IPS-20b (cell line): Measurements from ENCODE around the gene STKLD1.
A peak's percentile ranks its signal among the peaks of the same experiment; 100 is the strongest.

Experiments
- H3K27ac ChIP-seq: one replicate; pipeline ENCODE4 v1.5.1; 2013; ENCODE audit warnings: low read length
- H3K27me3 ChIP-seq: 2 replicates; pipeline ENCODE4 v1.6.1; 2013; ENCODE audit warnings: mild to moderate bottlenecking, low read length, inconsistent platforms; ENCODE audit not compliant: insufficient read depth
- H3K36me3 ChIP-seq: 2 replicates; pipeline ENCODE4 v1.6.1; 2013; ENCODE audit warnings: low read depth, mild to moderate bottlenecking, inconsistent platforms, low read length, moderate library complexity; ENCODE audit not compliant: insufficient read depth
- H3K4me1 ChIP-seq: 2 replicates; pipeline ENCODE4 v1.6.1; 2013; ENCODE audit warnings: mild to moderate bottlenecking, control low read depth, inconsistent platforms, low read length, moderate library complexity; ENCODE audit not compliant: insufficient read depth
- H3K4me3 ChIP-seq: 2 replicates; pipeline ENCODE4 v1.5.1; 2013; ENCODE audit warnings: mild to moderate bottlenecking, low read length, inconsistent platforms
- H3K9ac ChIP-seq: 2 replicates; pipeline ENCODE4 v1.6.1; 2013; ENCODE audit warnings: low read depth, mild to moderate bottlenecking, inconsistent platforms, low read length, moderate library complexity
- H3K9me3 ChIP-seq: 2 replicates; pipeline ENCODE4 v1.6.1; 2013; ENCODE audit warnings: mild to moderate bottlenecking, low read depth, low read length, inconsistent platforms; ENCODE audit not compliant: insufficient read depth

The STKLD1 gene

DNA sequence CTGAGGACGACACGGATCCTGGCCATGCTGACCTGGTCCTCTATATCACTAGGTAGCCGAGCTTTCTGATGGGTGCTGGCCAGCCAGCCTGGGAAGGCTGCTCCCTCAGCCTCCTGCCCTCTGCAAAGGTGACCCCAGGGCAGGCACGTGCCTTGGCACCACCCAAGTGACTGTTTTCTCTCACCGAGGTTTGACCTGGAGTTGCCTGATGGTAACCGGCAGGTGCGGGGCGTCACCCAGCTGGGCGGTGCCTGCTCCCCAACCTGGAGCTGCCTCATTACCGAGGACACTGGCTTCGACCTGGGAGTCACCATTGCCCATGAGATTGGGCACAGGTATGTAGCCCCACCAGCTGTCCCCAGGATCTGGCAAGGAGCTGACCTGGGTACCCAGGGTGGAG, 49.8 kb downstream of the STKLD1 start:
- Histone ChIP-seq H3K4me1 (peaks cover 4% of the 10 kb centered on the region; the same call in 1 of the 2 replicates), H3K27ac (no peak overlapping the region), H3K9me3 (no peaks in the 10 kb centered on the region; the same call in 1 of the 2 replicates), H3K4me3 (no peak overlapping the region), H3K36me3 (no peaks in the 10 kb centered on the region), H3K9ac (no peak overlapping the region), H3K27me3 (peaks cover 22% of the 10 kb centered on the region)

DNA sequence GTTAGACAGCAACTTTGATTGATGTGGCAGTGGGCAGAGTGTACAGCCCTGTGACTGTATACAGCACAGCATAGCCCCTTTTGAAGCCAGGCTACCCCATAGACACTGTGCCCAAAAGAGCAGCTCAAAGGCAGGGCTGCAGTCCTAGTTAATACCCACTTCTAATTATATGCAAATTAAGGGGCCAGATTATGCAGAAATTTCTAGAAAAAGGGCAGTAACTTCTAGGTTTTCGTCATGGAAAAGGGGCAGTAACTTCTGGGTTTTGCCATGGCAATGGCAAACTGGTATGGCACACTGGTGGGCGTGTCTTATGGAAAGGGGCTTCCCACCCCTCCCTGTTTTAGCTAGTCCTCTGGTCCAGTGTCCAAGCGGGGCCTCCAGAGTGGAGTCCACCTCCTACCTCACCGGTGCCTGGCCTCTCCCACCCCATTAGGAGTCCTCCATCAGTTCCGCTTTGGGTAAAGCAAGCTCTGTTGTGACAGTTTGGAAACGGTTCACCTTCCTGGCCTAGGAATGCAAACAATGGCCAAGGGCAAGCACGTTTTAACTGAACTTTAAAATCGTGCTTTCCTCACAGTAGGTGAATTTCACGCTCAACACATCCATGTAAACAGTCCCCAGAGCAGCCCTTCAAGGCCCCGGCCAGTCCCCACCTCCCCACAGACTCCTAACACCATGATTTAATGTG, 51.6 kb downstream of the STKLD1 start:
- Histone ChIP-seq H3K27me3 (peaks cover 22% of the 10 kb centered on the region), H3K4me3 (peak overlapping the region; percentile 59), H3K27ac (no peak overlapping the region), H3K9me3 (no peaks in the 10 kb centered on the region; the same call in 1 of the 2 replicates), H3K4me1 (no peaks in the 10 kb centered on the region), H3K36me3 (no peaks in the 10 kb centered on the region), H3K9ac (peak overlapping the region; percentile 32; the same call in 1 of the 2 replicates)

DNA sequence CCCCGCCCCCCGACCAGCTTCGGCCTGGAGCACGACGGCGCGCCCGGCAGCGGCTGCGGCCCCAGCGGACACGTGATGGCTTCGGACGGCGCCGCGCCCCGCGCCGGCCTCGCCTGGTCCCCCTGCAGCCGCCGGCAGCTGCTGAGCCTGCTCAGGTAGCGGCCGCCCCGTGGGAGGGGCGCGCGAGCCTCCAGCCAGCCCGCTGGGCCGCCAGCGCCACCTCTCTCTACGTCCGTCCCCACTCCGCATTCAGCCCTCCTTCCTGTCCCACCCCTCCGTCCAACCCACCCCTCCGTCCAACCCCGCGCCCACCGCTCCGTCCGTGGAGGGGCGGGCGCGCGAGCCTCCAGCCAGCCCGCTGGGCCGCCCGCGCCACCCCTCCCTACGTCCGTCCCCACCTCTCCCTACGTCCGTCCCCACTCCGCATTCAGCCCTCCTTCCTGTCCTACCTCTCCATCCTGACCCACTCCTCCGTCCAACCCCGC, 52.5 kb downstream of the STKLD1 start:
- Histone ChIP-seq H3K36me3 (no peaks in the 10 kb centered on the region), H3K27me3 (peaks cover 22% of the 10 kb centered on the region), H3K4me1 (no peaks in the 10 kb centered on the region), H3K4me3 (peak overlapping the region; percentile 57; the same call in 1 of the 2 replicates), H3K9ac (no peak overlapping the region), H3K9me3 (no peaks in the 10 kb centered on the region; the same call in 1 of the 2 replicates), H3K27ac (no peak overlapping the region)

DNA sequence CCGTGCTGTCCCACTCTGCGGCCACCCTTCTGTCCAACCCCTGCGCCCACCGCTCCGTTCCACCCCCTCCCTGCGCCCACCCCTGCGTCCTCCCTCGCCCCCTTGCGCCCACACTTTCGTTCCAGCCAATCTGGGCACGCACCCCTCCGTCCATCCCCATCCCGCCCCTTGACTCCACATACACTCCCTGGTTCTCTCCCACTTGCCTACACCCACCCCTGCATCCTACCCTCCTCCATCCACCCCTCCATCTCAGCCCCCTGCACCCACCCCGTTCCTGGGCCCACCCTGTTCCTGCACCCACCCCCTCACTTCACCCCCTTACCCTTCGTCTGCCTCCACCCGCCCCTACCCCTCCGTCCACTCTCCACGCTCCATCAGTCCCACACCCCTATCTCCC, 53.0 kb downstream of the STKLD1 start:
- no peaks in the 10 kb centered on the region for H3K36me3 ChIP-seq
- H3K4me3 ChIP-seq = peak overlapping the region; percentile 60; the same call in 1 of the 2 replicates
- no peaks in the 10 kb centered on the region; the same call in 1 of the 2 replicates for H3K9me3 ChIP-seq

DNA sequence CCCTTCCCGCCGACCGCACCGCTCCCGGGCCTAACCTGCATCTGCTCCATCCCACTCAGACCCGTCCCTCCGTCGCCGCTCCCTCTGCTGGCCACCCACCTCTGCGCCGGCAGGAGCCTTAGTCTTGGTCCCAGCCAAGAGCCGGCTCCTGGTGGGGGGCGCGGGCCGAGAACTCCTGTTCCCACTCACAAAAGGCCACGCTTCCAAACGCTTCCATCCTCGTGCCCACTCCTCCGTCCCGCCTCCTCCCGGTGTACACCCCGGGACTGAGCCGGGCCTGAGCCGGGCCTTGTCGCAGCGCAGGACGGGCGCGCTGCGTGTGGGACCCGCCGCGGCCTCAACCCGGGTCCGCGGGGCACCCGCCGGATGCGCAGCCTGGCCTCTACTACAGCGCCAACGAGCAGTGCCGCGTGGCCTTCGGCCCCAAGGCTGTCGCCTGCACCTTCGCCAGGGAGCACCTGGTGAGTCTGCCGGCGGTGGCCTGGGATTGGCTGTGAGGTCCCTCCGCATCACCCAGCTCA, 53.5 kb downstream of the STKLD1 start:
- Histone ChIP-seq H3K36me3 (no peaks in the 10 kb centered on the region), H3K4me1 (no peaks in the 10 kb centered on the region), H3K9me3 (no peaks in the 10 kb centered on the region; the same call in 1 of the 2 replicates), H3K27ac (no peak overlapping the region), H3K9ac (no peak overlapping the region), H3K27me3 (peaks cover 22% of the 10 kb centered on the region), H3K4me3 (peak overlapping the region; percentile 60; the same call in 1 of the 2 replicates)

More for the DNA sequence above, 53.0 kb downstream of the STKLD1 start:
- Histone ChIP-seq H3K4me1 (no peaks in the 10 kb centered on the region), H3K27me3 (peaks cover 22% of the 10 kb centered on the region), H3K9ac (no peak overlapping the region), H3K27ac (no peak overlapping the region)

DNA sequence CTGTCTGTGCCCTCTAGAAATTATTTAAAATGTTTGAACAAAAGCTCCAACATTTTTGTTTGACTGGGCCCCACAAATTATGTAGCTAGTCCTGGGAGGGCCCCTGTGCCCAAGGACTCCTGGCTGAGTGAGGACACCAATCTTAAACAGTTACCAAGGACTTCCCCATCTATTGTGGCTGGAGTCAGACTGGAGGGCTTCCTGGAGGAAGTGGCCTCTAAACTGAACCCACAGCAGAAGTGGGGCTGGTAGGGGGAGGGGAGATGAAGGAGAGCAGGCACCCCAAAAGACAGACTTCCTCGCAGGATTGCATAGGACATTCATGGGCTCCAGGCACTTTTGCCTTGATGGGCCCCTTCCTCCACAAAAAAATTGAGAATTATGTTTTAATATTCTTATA, 54.1 kb downstream of the STKLD1 start:
- Histone ChIP-seq H3K9ac (no peak overlapping the region), H3K27ac (no peak overlapping the region), H3K4me1 (no peaks in the 10 kb centered on the region), H3K4me3 (peak overlapping the region; percentile 60; the same call in 1 of the 2 replicates), H3K36me3 (no peaks in the 10 kb centered on the region), H3K27me3 (peaks cover 22% of the 10 kb centered on the region), H3K9me3 (no peaks in the 10 kb centered on the region; the same call in 1 of the 2 replicates)

DNA sequence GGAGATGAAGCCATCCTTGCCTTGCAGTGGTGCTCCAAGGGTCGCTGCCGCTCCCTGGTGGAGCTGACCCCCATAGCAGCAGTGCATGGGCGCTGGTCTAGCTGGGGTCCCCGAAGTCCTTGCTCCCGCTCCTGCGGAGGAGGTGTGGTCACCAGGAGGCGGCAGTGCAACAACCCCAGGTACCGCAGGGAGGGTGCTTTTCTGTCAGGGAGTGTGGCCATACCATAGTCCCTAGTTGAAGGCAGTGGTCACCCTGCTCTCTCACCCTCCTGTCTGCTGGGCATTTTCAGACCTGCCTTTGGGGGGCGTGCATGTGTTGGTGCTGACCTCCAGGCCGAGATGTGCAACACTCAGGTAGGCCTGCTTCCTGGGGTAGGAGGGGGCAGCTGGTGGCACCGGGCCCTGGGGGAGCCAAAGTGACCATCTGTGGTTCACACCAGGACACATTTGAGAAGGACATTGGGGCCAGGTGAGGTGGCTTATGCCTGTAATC, 57.2 kb downstream of the STKLD1 start:
- H3K9ac ChIP-seq = no peak overlapping the region
- no peaks in the 10 kb centered on the region for H3K36me3 ChIP-seq
- H3K4me3 ChIP-seq = no peak overlapping the region
- H3K27me3 ChIP-seq = peaks cover 10% of the 10 kb centered on the region; the same call in 1 of the 2 replicates
- H3K9me3 ChIP-seq = no peaks in the 10 kb centered on the region
- no peak overlapping the region for H3K27ac ChIP-seq
- no peaks in the 10 kb centered on the region for H3K4me1 ChIP-seq

DNA sequence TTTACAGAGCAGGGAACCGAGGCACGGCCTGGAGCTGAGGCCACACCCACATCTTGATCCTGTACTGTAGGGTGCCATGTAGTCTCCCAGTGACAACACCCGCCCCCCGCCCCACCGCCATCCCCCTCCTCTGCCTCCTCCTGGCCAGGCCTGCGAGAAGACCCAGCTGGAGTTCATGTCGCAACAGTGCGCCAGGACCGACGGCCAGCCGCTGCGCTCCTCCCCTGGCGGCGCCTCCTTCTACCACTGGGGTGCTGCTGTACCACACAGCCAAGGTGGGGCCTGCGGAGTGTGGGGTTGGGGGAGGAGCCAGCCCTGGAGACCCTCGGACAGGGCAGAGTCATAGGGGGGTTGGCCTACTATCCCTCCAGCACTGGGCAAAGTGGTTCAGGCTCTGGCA, 60.5 kb downstream of the STKLD1 start:
- H3K4me3 ChIP-seq = no peak overlapping the region
- no peaks in the 10 kb centered on the region for H3K9me3 ChIP-seq
- no peaks in the 10 kb centered on the region for H3K27me3 ChIP-seq
- no peaks in the 10 kb centered on the region for H3K36me3 ChIP-seq
- H3K9ac ChIP-seq = no peak overlapping the region
- H3K4me1 ChIP-seq = no peaks in the 10 kb centered on the region
- no peak overlapping the region for H3K27ac ChIP-seq

DNA sequence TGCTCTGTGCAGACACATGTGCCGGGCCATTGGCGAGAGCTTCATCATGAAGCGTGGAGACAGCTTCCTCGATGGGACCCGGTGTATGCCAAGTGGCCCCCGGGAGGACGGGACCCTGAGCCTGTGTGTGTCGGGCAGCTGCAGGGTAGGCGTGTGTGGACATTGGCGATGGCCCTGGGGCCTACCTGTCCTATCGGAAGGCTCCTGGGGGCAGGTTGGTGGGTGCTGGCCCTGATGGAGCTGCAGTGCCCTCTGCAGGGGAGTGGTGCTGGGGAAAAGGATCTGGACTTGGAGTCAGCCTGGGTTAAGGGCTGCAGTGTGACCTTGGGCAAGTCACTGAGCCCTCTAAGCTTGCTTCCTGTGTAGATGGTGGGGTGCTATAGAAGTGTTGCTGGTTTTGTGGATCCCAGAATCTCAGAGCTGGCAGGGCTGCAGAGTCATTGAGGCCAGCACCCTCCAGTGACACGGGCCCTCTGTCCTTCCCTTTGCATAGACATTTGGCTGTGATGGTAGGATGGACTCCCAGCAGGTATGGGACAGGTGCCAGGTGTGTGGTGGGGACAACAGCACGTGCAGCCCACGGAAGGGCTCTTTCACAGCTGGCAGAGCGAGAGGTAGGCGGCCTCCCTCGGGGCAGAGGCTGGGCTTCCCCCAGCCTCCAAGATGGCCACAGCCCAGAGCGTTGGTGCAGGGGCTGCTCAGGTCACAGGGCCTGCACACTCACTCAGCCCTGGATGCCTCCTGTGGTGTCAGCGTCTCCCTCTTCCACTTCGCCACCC, 61.8 kb downstream of the STKLD1 start:
- no peak overlapping the region for H3K4me3 ChIP-seq
- H3K27me3 ChIP-seq = no peaks in the 10 kb centered on the region
- no peaks in the 10 kb centered on the region for H3K9me3 ChIP-seq
- H3K4me1 ChIP-seq = no peaks in the 10 kb centered on the region
- H3K27ac ChIP-seq = no peak overlapping the region
- H3K36me3 ChIP-seq = no peaks in the 10 kb centered on the region
- H3K9ac ChIP-seq = no peak overlapping the region

DNA sequence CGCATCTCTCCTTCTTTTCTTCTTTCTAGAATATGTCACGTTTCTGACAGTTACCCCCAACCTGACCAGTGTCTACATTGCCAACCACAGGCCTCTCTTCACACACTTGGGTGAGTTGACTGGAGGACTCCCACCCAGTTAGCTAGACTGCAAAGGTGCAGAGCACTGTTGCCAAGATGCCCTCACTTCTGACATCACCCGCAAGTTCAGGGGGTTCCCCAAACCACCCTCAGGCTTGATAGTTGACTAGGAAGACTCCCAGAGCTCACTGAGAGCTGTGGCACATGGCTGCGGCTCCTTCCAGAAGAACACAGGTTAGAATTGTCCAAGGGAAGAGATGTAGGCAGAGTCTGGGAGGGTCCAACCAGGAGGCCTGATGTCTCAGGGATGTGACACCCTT, 63.2 kb downstream of the STKLD1 start:
- H3K9me3 ChIP-seq = no peaks in the 10 kb centered on the region

DNA sequence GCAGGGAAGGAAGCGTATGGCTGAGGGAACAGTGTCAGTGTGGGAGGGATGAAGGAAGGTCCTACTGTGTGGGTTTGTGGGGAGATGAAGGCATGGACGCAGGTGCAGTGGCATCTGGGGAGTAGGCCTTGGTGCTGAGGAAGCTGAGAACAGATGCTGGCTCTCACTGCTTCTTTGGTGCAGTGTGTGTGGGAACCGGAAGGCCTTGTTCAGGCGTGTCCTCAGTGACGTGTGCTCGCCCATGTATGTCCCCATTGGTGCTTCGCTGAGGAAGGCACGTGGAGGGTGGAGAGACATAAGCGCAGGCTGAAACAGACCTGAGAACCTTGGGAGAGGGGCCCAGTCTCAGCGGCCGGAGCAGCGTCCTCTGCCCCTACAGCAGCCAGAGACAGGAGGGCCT, 64.7 kb downstream of the STKLD1 start:
- H3K4me1 ChIP-seq = no peaks in the 10 kb centered on the region
- no peaks in the 10 kb centered on the region for H3K27me3 ChIP-seq
- H3K9me3 ChIP-seq = no peaks in the 10 kb centered on the region
- H3K27ac ChIP-seq = no peak overlapping the region
- no peaks in the 10 kb centered on the region for H3K36me3 ChIP-seq
- H3K4me3 ChIP-seq = no peak overlapping the region
- no peak overlapping the region for H3K9ac ChIP-seq

More for the DNA sequence above, 63.2 kb downstream of the STKLD1 start:
- H3K27ac ChIP-seq = no peak overlapping the region
- no peak overlapping the region for H3K9ac ChIP-seq
- H3K36me3 ChIP-seq = no peaks in the 10 kb centered on the region
- no peaks in the 10 kb centered on the region for H3K27me3 ChIP-seq
- H3K4me1 ChIP-seq = no peaks in the 10 kb centered on the region
- no peak overlapping the region for H3K4me3 ChIP-seq
